Parathyroid adenoma (tissue), 2 donors: Measurements from ENCODE around the gene RABL6.

Experiments
- H2AFZ ChIP-seq: fragments of 300-600 bp; sonication (generic); one replicate; pipeline ENCODE4 v1.7.0; 2017; ENCODE audit warnings: antibody characterized with exemption, mild to moderate bottlenecking
- H3K27ac ChIP-seq: fragments of 300-600 bp; sonication (generic); one replicate; pipeline ENCODE4 v1.7.0; 2017
- H3K27me3 ChIP-seq: fragments of 300-600 bp; sonication (generic); one replicate; pipeline ENCODE4 v1.7.0; 2017; ENCODE audit warnings: low read length; ENCODE audit not compliant: control insufficient read depth, insufficient read depth
- H3K36me3 ChIP-seq: fragments of 300-600 bp; sonication (generic); one replicate; pipeline ENCODE4 v1.7.0; 2017; ENCODE audit warnings: low read length; ENCODE audit not compliant: control insufficient read depth, insufficient read depth
- H3K4me1 ChIP-seq: fragments of 300-600 bp; sonication (generic); one replicate; pipeline ENCODE4 v1.7.0; 2017; ENCODE audit warnings: control low read depth
- H3K4me2 ChIP-seq: fragments of 300-600 bp; sonication (generic); one replicate; pipeline ENCODE4 v1.7.0; 2017; ENCODE audit warnings: low read length
- H3K4me3 ChIP-seq: fragments of 300-600 bp; sonication (generic); one replicate; pipeline ENCODE4 v1.7.0; 2017; ENCODE audit warnings: low read depth, low read length
- H3K79me2 ChIP-seq: fragments of 300-600 bp; sonication (generic); one replicate; pipeline ENCODE4 v1.7.0; 2017; ENCODE audit warnings: control low read depth
- H3K9ac ChIP-seq: fragments of 300-600 bp; sonication (generic); one replicate; pipeline ENCODE4 v1.7.0; 2017; ENCODE audit warnings: mild to moderate bottlenecking
- H3K9me3 ChIP-seq: fragments of 300-600 bp; sonication (generic); one replicate; pipeline ENCODE4 v1.7.0; 2017; ENCODE audit warnings: low read length; ENCODE audit not compliant: control insufficient read depth
- CTCF ChIP-seq: fragments of 300-600 bp; sonication (generic); IDR thresholded peaks from one replicate; pipeline ENCODE4 v1.7.0; 2017; ENCODE audit warnings: antibody characterized with exemption, mild to moderate bottlenecking
- donor health status: primary hyperparathyroidism.

Gene RABL6

DNA sequence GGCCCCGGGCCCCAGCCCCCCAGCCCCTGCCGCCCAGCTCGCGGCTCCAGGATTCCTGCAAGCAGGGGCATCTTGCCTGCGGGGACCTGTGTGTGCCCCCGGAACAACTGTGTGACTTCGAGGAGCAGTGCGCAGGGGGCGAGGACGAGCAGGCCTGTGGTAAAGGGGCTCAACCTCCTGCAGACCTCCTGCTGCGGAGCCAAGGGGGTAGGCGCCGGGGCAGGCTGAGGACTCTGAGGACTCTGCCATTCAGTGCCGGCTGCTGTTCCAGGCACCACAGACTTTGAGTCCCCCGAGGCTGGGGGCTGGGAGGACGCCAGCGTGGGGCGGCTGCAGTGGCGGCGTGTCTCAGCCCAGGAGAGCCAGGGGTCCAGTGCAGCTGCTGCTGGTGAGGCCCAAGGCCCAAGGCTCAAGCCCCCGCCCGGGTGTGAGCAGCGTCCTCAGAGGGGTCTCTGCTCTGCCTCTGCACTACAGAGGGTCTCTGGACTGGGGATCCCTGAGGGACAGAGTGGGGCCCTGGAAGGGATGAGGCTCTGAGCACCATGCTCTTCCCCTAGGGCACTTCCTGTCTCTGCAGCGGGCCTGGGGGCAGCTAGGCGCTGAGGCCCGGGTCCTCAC, 47.8 kb downstream of the RABL6 start:
- Histone ChIP-seq H3K27ac (no peak overlapping the region), H3K36me3 (no peaks in the 10 kb centered on the region), H3K27me3 (no peaks in the 10 kb centered on the region), H3K4me1 (no peaks in the 10 kb centered on the region), H3K79me2 (no peaks in the 10 kb centered on the region), H2AFZ (no peak overlapping the region), H3K9ac (no peak overlapping the region), H3K4me3 (no peak overlapping the region), H3K4me2 (no peak overlapping the region), H3K9me3 (no peaks in the 10 kb centered on the region)
- no peak for TF ChIP-seq CTCF

- Histone ChIP-seq H3K9ac (no peak overlapping the region), H3K4me2 (no peak overlapping the region), H3K4me3 (no peak overlapping the region), H3K27me3 (no peaks in the 10 kb centered on the region), H3K4me1 (no peaks in the 10 kb centered on the region), H3K9me3 (no peaks in the 10 kb centered on the region), H3K79me2 (no peaks in the 10 kb centered on the region), H2AFZ (no peak overlapping the region), H3K27ac (no peak overlapping the region), H3K36me3 (no peaks in the 10 kb centered on the region)
- TF ChIP-seq CTCF: no peak
Observed at GRCh38 chr9:136856079-136856476, 48.3 kb downstream of the RABL6 start.

GRCh38 chr9:136856541-136857141, 48.9 kb downstream of the RABL6 start:
- Histone ChIP-seq H3K27ac (no peak overlapping the region), H3K27me3 (no peaks in the 10 kb centered on the region), H2AFZ (no peak overlapping the region), H3K36me3 (no peaks in the 10 kb centered on the region), H3K4me2 (no peak overlapping the region), H3K9ac (no peak overlapping the region), H3K9me3 (no peaks in the 10 kb centered on the region), H3K79me2 (no peaks in the 10 kb centered on the region), H3K4me1 (no peaks in the 10 kb centered on the region), H3K4me3 (no peak overlapping the region)
- no peak for TF ChIP-seq CTCF

DNA sequence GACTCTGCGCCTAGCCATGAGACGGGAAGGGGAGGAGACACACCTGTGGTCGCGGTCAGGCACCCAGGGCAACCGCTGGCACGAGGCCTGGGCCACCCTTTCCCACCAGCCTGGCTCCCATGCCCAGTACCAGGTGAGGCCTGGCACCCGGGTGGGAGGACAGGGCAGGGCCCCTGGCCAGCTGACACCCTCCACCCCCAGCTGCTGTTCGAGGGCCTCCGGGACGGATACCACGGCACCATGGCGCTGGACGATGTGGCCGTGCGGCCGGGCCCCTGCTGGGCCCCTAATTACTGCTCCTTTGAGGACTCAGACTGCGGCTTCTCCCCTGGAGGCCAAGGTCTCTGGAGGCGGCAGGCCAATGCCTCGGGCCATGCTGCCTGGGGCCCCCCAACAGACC, 49.4 kb downstream of the RABL6 start:
- no peaks in the 10 kb centered on the region for H3K79me2 ChIP-seq
- H3K36me3 ChIP-seq: no peaks in the 10 kb centered on the region
- H2AFZ ChIP-seq: no peak overlapping the region
- TF ChIP-seq CTCF: no peak
- no peaks in the 10 kb centered on the region for H3K4me1 ChIP-seq
- no peaks in the 10 kb centered on the region for H3K27me3 ChIP-seq
- H3K27ac ChIP-seq: no peak overlapping the region
- H3K4me3 ChIP-seq: no peak overlapping the region
- H3K4me2 ChIP-seq: no peak overlapping the region
- H3K9me3 ChIP-seq: no peaks in the 10 kb centered on the region
- no peak overlapping the region for H3K9ac ChIP-seq
